H9 (cell line): ENCODE data around the gene TMEM123. TPM values are rescaled to one million over a fixed set of nuclear protein-coding genes. Genes with fewer than 3 reads are reported as not detected.

Experiments
- DNase-seq: peaks from one replicate; pipeline ENCODE4 v3.0.0-alpha.2; 2017
- H2AFZ ChIP-seq: one replicate; pipeline ENCODE4 v1.6.1; 2013; ENCODE audit warnings: mild to moderate bottlenecking, low read length, control low read depth, moderate library complexity
- H2AK5ac ChIP-seq: 2 replicates; pipeline ENCODE4 v1.6.1; 2013; ENCODE audit warnings: low read length, control low read depth, mixed read lengths; ENCODE audit not compliant: insufficient read length
- H2BK120ac ChIP-seq: one replicate; pipeline ENCODE4 v1.6.1; 2013; ENCODE audit warnings: low read depth, mild to moderate bottlenecking, low read length, control low read depth, inconsistent platforms; ENCODE audit not compliant: poor library complexity, severe bottlenecking
- H2BK12ac ChIP-seq: 2 replicates; pipeline ENCODE4 v1.6.1; 2013; ENCODE audit warnings: low read length, control low read depth, mixed read lengths, low read depth; ENCODE audit not compliant: insufficient read length
- H2BK15ac ChIP-seq: 2 replicates; pipeline ENCODE4 v1.6.1; 2013; ENCODE audit warnings: low read depth, low read length, control low read depth
- H2BK20ac ChIP-seq: one replicate; pipeline ENCODE4 v1.6.1; 2013; ENCODE audit warnings: low read depth, mild to moderate bottlenecking, low read length, control low read depth, inconsistent platforms; ENCODE audit not compliant: poor library complexity, severe bottlenecking
- H2BK5ac ChIP-seq: 2 replicates; pipeline ENCODE4 v1.6.1; 2013; ENCODE audit warnings: low read length, control low read depth, mixed read lengths; ENCODE audit not compliant: insufficient read length
- H3K14ac ChIP-seq: 2 replicates; pipeline ENCODE4 v1.6.1; 2013; ENCODE audit warnings: low read length, control low read depth; ENCODE audit not compliant: insufficient read depth
- H3K18ac ChIP-seq: 2 replicates; pipeline ENCODE4 v1.6.1; 2013; ENCODE audit warnings: low read depth, mild to moderate bottlenecking, mixed read lengths, low read length, control low read depth; ENCODE audit not compliant: insufficient read length
- H3K23ac ChIP-seq: 2 replicates; pipeline ENCODE4 v1.6.1; 2013; ENCODE audit warnings: low read length, control low read depth, mixed read lengths, low read depth; ENCODE audit not compliant: insufficient read length
- H3K23me2 ChIP-seq: 2 replicates; pipeline ENCODE4 v1.6.1; 2013; ENCODE audit warnings: low read depth, mild to moderate bottlenecking, mixed read lengths, low read length, control low read depth; ENCODE audit not compliant: insufficient read length, poor library complexity, severe bottlenecking
- H3K27ac ChIP-seq: 2 replicates; pipeline ENCODE4 v1.5.1; 2013; ENCODE audit warnings: low read length, control low read depth, mixed read lengths, low read depth; ENCODE audit not compliant: insufficient read length
- H3K27me3 ChIP-seq: 2 replicates; pipeline ENCODE4 v1.6.1; 2013; ENCODE audit warnings: low read length, control low read depth, inconsistent platforms; ENCODE audit not compliant: insufficient read depth
- H3K4ac ChIP-seq: 2 replicates; pipeline ENCODE4 v1.6.1; 2013; ENCODE audit warnings: low read depth, mild to moderate bottlenecking, control low read depth, inconsistent platforms, low read length, moderate library complexity
- H3K4me1 ChIP-seq: 2 replicates; pipeline ENCODE4 v1.6.1; 2013; ENCODE audit warnings: low read length, control low read depth, inconsistent platforms; ENCODE audit not compliant: insufficient read depth
- H3K4me2 ChIP-seq: 2 replicates; pipeline ENCODE4 v1.6.1; 2013; ENCODE audit warnings: low read length, control low read depth, mixed read lengths; ENCODE audit not compliant: insufficient read length, insufficient read depth
- H3K56ac ChIP-seq: 2 replicates; pipeline ENCODE4 v1.6.1; 2013; ENCODE audit warnings: low read depth, mild to moderate bottlenecking, mixed read lengths, low read length, control low read depth; ENCODE audit not compliant: insufficient read length
- H3K79me1 ChIP-seq: 2 replicates; pipeline ENCODE4 v1.6.1; 2013; ENCODE audit warnings: low read depth, mild to moderate bottlenecking, moderate library complexity, low read length, control low read depth, inconsistent platforms; ENCODE audit not compliant: insufficient read depth, poor library complexity, severe bottlenecking
- H3K79me2 ChIP-seq: 2 replicates; pipeline ENCODE4 v1.6.1; 2013; ENCODE audit warnings: low read length, control low read depth, inconsistent platforms; ENCODE audit not compliant: insufficient read depth
- H3K9ac ChIP-seq: 2 replicates; pipeline ENCODE4 v1.6.1; 2013; ENCODE audit warnings: low read length, control low read depth, mixed read lengths; ENCODE audit not compliant: insufficient read length; ENCODE audit errors: extremely low read depth
- H3K9me3 ChIP-seq: one replicate; pipeline ENCODE4 v1.6.1; 2013; ENCODE audit warnings: low read depth, low read length, inconsistent platforms; ENCODE audit not compliant: control insufficient read depth
- H3T11ph ChIP-seq: one replicate; pipeline ENCODE4 v1.6.1; 2013; ENCODE audit warnings: mild to moderate bottlenecking, low read length, control low read depth, inconsistent platforms
- H4K20me1 ChIP-seq: one replicate; pipeline ENCODE4 v1.6.1; 2013; ENCODE audit not compliant: control insufficient read depth, insufficient read length, insufficient read depth
- H4K5ac ChIP-seq: 2 replicates; pipeline ENCODE4 v1.6.1; 2013; ENCODE audit warnings: low read depth, mild to moderate bottlenecking, mixed read lengths, low read length, control low read depth; ENCODE audit not compliant: insufficient read length
- H4K8ac ChIP-seq: replicated peaks from 2 replicates; pipeline ENCODE4 v1.6.1; 2013; ENCODE audit warnings: low read length, control low read depth, mixed read lengths, low read depth; ENCODE audit not compliant: insufficient read length
- H4K91ac ChIP-seq: 2 replicates; pipeline ENCODE4 v1.6.1; 2013; ENCODE audit warnings: low read depth, mild to moderate bottlenecking, moderate library complexity, mixed read lengths, low read length, control low read depth; ENCODE audit not compliant: insufficient read length
- H3K27ac Mint-ChIP-seq, 3 experiments: 2 replicates in 2 of 3; 3 replicates in 1 of 3; pipeline ENCODE4 v1.8.0; 2020 to 2021; ENCODE audit warnings: mixed read lengths in 3 of 3, mild to moderate bottlenecking in 1 of 3, moderate library complexity in 1 of 3
- H3K27me3 Mint-ChIP-seq: 2 replicates; pipeline ENCODE4 v1.8.0; 2021; ENCODE audit warnings: low read depth, mild to moderate bottlenecking, moderate library complexity, mixed read lengths
- H3K36me3 Mint-ChIP-seq, 3 experiments: 2 replicates in 2 of 3; 3 replicates in 1 of 3; pipeline ENCODE4 v1.8.0; 2020 to 2021; ENCODE audit warnings: low read depth in 3 of 3, mixed read lengths in 3 of 3; ENCODE audit not compliant: insufficient read depth in 1 of 3
- H3K4me1 Mint-ChIP-seq, 2 experiments: 2 replicates each; pipeline ENCODE4 v1.8.0; 2020; ENCODE audit warnings: mixed read lengths in 2 of 2
- H3K4me3 Mint-ChIP-seq, 2 experiments: 2 replicates in 1 of 2; 3 replicates in 1 of 2; pipeline ENCODE4 v1.8.0; 2020 to 2021; ENCODE audit warnings: mild to moderate bottlenecking in 2 of 2, mixed read lengths in 2 of 2, moderate library complexity in 1 of 2
- H3K9me3 Mint-ChIP-seq, 2 experiments: 2 replicates in 1 of 2; 3 replicates in 1 of 2; pipeline ENCODE4 v1.8.0; 2020; ENCODE audit warnings: mild to moderate bottlenecking in 2 of 2, mixed read lengths in 2 of 2, moderate library complexity in 1 of 2
- WGBS: extraction: QIAGEN DNeasy Blood & Tissue Kit; methylation state at CpG from one replicate; pipeline ENCODE4 v1.1.7; 2013; ENCODE audit warnings: missing lambda C conversion rate, low lambda C conversion rate, mixed read lengths; ENCODE audit not compliant: insufficient read length; ENCODE audit errors: extremely low coverage; 5-methylcytosine and 5-hydroxymethylcytosine counted together
- total RNA-seq: library from RNA; stranded (reverse); gene quantifications from 2 replicates; pipeline ENCODE4 v1.2.1, GENCODE V29; 2021
- TF ChIP-seq, protein P1 (sequence below): fragments of 200-600 bp; sonication (generic); conservative IDR thresholded peaks from 3 replicates; pipeline ENCODE4 v1.8.0; 2021; ENCODE audit warnings: antibody characterized with exemption, mild to moderate bottlenecking

The TMEM123 gene
- total RNA-seq, 1 experiment from 2014 or later, result 76.7 TPM

DNA sequence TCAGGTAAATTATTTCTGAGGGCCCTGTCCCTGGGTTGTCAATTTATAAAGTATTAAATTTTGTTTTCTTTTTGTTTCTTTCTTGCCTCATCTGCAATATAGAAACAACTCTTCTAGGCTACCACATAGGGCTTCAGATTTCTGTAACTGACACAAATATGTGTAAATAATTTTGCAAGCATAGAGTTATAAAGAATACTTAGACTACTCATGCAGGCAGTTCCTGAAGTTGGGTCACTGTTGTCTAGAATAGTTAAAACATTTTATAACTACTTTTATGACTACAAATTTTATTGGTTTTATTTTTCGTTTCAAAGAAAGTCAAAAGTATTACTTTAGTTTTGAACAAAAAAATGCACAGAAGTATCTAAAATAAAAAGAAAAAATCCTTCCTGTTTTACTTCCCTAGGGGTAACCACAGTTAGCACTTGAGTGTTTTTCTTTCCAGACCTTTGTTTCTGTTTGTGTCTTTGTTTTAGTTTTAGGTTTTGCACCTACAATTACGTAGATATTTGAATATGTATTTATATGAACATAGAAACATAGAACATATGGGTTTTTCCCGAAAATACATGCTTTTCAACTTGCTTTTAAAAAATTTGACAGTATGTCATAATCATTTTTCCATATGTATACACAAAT lies 12.4 kb upstream of the TMEM123 start:
- no peak overlapping the region for H3K56ac ChIP-seq
- no peak overlapping the region for H3K23ac ChIP-seq

More for the DNA sequence above, 12.4 kb upstream of the TMEM123 start:
- Histone ChIP-seq H2BK120ac (no peak overlapping the region), H3K4me2 (no peak overlapping the region), H4K20me1 (no peaks in the 10 kb centered on the region), H3K23me2 (no peaks in the 10 kb centered on the region), H2BK15ac (no peak overlapping the region), H3K27me3 (no peaks in the 10 kb centered on the region), H4K91ac (no peak overlapping the region), H3T11ph (no peak overlapping the region), H2BK12ac (no peak overlapping the region), H3K9ac (no peak overlapping the region), H3K79me1 (no peaks in the 10 kb centered on the region), H3K79me2 (no peaks in the 10 kb centered on the region; the same call in 1 of the 2 replicates), H4K5ac (no peak overlapping the region), H4K8ac (no peak overlapping the region), H2BK20ac (no peak overlapping the region), H3K18ac (no peak overlapping the region), H3K14ac (no peak overlapping the region), H3K27ac (no peak overlapping the region), H2BK5ac (no peak overlapping the region), H3K9me3 (no peaks in the 10 kb centered on the region), H2AK5ac (no peak overlapping the region), H2AFZ (no peak overlapping the region), H3K4ac (no peak overlapping the region), H3K4me1 (no peaks in the 10 kb centered on the region)
- Mint-ChIP-seq H3K4me1 (no peaks in the 10 kb centered on the region), H3K27ac (no peak overlapping the region), H3K4me3 (no peak overlapping the region), H3K9me3 (no peaks in the 10 kb centered on the region), H3K36me3 (no peaks in the 10 kb centered on the region; a peak in 1 of 7 replicates), H3K27me3 (peaks cover 1% of the 10 kb centered on the region; the same call in 1 of the 2 replicates)
- WGBS, result no CpG with 5 or more reads among the region's 3 CpGs
- no peak for DNase-seq
- TF ChIP-seq, protein P1, sequence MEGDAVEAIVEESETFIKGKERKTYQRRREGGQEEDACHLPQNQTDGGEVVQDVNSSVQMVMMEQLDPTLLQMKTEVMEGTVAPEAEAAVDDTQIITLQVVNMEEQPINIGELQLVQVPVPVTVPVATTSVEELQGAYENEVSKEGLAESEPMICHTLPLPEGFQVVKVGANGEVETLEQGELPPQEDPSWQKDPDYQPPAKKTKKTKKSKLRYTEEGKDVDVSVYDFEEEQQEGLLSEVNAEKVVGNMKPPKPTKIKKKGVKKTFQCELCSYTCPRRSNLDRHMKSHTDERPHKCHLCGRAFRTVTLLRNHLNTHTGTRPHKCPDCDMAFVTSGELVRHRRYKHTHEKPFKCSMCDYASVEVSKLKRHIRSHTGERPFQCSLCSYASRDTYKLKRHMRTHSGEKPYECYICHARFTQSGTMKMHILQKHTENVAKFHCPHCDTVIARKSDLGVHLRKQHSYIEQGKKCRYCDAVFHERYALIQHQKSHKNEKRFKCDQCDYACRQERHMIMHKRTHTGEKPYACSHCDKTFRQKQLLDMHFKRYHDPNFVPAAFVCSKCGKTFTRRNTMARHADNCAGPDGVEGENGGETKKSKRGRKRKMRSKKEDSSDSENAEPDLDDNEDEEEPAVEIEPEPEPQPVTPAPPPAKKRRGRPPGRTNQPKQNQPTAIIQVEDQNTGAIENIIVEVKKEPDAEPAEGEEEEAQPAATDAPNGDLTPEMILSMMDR, result no peak
